GM18861 (cell line): ENCODE data around the gene PSMC3.

Experiments used
- ATAC-seq: cut with Tn5 transposase; IDR thresholded peaks from one replicate; pipeline ENCODE4 v1.9.1; 2021; ENCODE audit not compliant: unreplicated experiment

PSMC3 gene

GRCh38 chr11:47377571-47378009 lies 48.6 kb downstream of the PSMC3 start:
- no peak for ATAC-seq

GRCh38 chr11:47376525-47377371 lies 49.5 kb downstream of the PSMC3 start:
- no peak for ATAC-seq

- no peak for ATAC-seq
These were observed 50.1 kb downstream of the PSMC3 start for GRCh38 chr11:47376107-47376524.

GRCh38 chr11:47375546-47376085 lies 50.6 kb downstream of the PSMC3 start:
- no peak for ATAC-seq

- ATAC-seq: no peak
These were observed 51.2 kb downstream of the PSMC3 start for GRCh38 chr11:47375020-47375419.

- no peak for ATAC-seq
These were observed 51.6 kb downstream of the PSMC3 start for GRCh38 chr11:47374720-47375019.

- no peak for ATAC-seq
These were observed 52.1 kb downstream of the PSMC3 start for GRCh38 chr11:47373876-47374719.

- no peak for ATAC-seq
These were observed 53.8 kb downstream of the PSMC3 start for GRCh38 chr11:47372422-47372821.

- ATAC-seq: no peak
These were observed 56.6 kb downstream of the PSMC3 start for GRCh38 chr11:47369676-47370075.
